ENCODE measurements around the gene SMAD3.

Gene SMAD3

GRCh38 chr15:67175643-67176071 is 110.3 kb downstream of the SMAD3 start:
- TF ChIP-seq CTCF (conservative IDR thresholded peaks at IDR 0.05) = no peak

GRCh38 chr15:67176195-67176971 is 111.0 kb downstream of the SMAD3 start:
- H3K27ac ChIP-seq = 0 out of 2 replicates have a peak overlapping the region, but pooled peaks have one; percentile 11
- no peak for TF ChIP-seq CTCF (conservative IDR thresholded peaks at IDR 0.05)

More at GRCh38 chr15:67175643-67176071, 110.3 kb downstream of the SMAD3 start:
- H3K27ac ChIP-seq = 0 out of 2 replicates have a peak overlapping the region, but pooled peaks have one; percentile 11

- TF ChIP-seq CTCF (conservative IDR thresholded peaks at IDR 0.05) = no peak
- no peak overlapping the region for H3K27ac ChIP-seq
These were observed 112.3 kb downstream of the SMAD3 start for GRCh38 chr15:67177752-67178151.

- no peak overlapping the region for H3K27ac ChIP-seq
- TF ChIP-seq CTCF (conservative IDR thresholded peaks at IDR 0.05) = no peak
These were observed 113.3 kb downstream of the SMAD3 start for GRCh38 chr15:67178569-67179210.

- H3K27ac ChIP-seq = no peak overlapping the region
- no peak for TF ChIP-seq CTCF (conservative IDR thresholded peaks at IDR 0.05)
These were observed 114.1 kb downstream of the SMAD3 start for GRCh38 chr15:67179411-67179995.

- no peak for TF ChIP-seq CTCF (conservative IDR thresholded peaks at IDR 0.05)
- H3K27ac ChIP-seq = no peak overlapping the region
These were observed 114.6 kb downstream of the SMAD3 start for GRCh38 chr15:67180035-67180434.

- H3K27ac ChIP-seq = no peak overlapping the region
- TF ChIP-seq CTCF (conservative IDR thresholded peaks at IDR 0.05) = no peak
These were observed 115.3 kb downstream of the SMAD3 start for GRCh38 chr15:67180514-67181191.

All from VCaP (cell line).